Activated naive CD8-positive, alpha-beta T cell treated with anti-CD3 and anti-CD28 coated beads, Interleukin-2, amount 50 U/mL, for 16 hours (primary cell): ENCODE results near the gene NEURL1.

Experiments
- DNase-seq: peaks from one replicate; pipeline ENCODE4 v3.0.0-alpha.2; 2020; ENCODE audit warnings: low read depth, low spot score

NEURL1 gene

DNA sequence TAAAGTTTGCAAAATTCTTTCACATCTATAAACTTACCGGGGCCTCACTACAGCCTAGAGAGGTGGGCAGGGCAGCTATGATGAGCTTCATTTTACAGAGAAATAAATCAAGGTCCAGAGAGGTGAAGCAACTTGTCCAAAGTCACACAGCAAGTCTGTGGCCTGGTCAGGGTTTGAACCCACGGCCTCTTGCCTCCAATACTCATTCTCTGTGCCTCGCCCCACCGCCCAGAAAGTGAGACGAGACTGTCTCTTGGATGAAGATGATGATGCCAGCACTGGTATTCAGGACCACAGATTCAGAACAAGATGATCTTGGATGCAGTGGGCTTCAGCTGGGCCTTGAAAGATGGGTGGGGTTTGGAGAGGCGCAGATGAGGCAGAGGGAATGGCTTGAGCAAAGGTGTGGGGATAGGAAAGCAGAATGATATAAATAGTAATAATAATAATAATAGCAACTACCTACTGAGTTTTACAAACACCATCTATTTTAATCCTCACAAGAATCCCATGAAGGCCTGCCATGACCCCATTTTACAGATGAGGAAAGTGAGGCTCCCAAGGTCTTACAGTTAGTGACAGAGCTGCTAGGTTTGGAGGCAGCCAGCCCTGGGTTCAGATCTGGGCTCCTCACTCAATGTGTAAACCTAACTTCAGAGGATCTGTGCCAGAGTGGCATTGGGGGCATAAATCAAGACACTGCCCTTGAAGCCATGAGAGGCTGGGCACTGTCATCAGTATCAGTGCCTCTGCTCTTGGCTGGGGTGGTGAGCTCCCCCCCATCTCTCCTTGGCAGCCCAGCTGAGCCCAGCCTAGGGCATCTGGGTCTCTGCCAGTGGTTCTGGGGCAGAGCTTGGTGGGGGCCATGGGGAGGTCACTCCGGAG is 70.0 kb downstream of the NEURL1 start:
- no peak for DNase-seq

DNA sequence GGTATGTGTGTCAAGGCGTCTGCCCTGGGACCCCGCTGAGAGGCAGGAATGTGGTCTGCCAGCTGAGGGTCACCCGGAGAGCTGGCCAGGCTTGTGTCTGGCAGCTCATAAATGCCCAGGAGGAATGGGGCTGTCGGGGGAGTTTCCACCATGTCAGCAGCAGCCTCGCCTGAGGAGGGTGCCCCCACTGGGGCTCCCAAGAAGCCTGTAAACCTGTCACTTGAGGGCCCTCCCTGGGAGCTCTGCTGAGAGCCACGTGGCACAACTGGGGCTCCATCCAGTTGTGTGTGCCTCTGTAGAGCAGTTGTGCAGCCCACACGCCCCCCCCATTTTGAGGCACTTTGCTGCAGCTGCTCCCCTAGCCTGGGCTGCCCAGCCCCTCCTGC is 70.6 kb downstream of the NEURL1 start:
- no peak for DNase-seq

GRCh38 chr10:103564776-103565520 is 71.4 kb downstream of the NEURL1 start:
- no peak for DNase-seq

DNA sequence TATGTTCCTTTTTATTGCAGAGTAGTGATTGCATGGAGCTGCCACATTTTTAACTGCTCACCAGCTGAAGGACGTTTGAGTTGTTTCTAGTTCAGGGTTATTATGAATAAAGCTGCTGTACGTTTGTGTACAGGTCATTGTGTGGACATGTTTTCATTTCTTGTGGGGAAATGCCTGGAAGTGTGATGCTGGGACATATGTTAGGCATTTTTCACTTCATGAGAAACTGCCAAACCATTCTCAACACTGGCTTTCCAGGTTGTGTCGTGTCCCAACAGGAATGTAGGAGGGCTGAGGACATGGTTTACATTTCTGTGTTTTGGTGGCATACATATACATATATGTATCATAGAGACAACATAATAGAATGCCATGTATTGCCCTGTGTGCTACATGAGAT is 73.0 kb downstream of the NEURL1 start:
- no peak for DNase-seq

- no peak for DNase-seq
Observed at GRCh38 chr10:103568505-103568904, 75.0 kb downstream of the NEURL1 start.

- DNase-seq = no peak
Observed at GRCh38 chr10:103569896-103570295, 76.4 kb downstream of the NEURL1 start.

DNA sequence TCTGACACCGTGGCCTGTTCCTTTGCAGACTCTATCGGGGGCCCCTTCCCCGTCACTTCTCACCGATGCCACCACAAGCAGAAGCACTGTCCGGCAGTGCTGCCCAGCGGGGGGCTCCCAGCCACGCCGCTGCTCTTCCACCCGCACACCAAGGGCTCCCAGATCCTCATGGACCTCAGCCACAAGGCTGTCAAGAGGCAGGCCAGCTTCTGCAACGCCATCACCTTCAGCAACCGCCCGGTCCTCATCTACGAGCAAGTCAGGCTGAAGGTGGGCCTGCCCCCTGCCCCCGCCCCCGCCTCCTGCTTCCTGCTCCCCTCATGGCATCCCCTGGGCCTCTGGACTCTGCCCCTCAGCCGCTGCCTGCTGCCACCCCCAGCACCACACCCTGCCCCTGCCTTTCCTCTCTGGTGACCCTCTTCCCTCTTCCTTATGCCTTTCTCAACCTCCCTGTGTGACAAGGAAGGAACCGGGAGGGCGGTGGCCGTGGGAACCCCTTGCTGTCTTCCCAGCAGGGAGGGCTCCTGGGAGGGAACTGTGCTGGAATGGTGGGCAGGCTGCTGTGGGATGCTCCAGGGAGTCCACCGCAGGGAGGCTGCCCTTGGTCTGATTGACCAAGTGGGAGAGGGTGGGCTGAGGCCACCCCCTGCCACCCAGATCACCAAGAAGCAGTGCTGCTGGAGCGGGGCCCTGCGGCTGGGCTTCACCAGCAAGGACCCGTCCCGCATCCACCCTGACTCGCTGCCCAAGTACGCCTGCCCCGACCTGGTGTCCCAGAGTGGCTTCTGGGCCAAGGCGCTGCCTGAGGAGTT is 77.5 kb downstream of the NEURL1 start:
- DNase-seq = no peak

DNA sequence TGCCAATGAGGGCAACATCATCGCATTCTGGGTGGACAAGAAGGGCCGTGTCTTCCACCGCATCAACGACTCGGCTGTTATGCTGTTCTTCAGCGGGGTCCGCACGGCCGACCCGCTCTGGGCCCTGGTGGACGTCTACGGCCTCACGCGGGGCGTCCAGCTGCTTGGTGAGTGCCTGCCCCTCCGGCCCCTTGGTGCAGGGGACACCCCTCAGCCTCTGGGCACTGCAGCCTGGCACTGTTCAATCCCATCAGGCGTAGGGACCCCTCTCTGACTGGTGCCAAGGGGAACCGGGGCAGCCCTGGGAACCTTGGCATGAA is 78.1 kb downstream of the NEURL1 start:
- DNase-seq = no peak

- no peak for DNase-seq
Observed at GRCh38 chr10:103572347-103573204, 79.1 kb downstream of the NEURL1 start.

DNA sequence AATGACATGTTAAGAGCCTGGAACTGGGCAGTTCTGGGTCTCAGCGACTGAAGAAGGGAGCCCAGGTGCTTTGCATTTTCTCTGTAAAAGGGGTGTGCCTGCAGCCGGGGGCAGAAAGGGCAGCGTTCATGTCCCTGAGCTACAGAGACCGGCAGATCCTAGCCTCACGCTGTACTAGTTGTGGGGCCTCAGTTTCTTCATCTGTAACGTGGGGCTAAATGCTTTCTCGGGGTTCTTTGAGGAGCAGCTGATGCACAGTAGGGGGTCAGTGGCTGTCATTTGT is 79.6 kb downstream of the NEURL1 start:
- DNase-seq = no peak

DNA sequence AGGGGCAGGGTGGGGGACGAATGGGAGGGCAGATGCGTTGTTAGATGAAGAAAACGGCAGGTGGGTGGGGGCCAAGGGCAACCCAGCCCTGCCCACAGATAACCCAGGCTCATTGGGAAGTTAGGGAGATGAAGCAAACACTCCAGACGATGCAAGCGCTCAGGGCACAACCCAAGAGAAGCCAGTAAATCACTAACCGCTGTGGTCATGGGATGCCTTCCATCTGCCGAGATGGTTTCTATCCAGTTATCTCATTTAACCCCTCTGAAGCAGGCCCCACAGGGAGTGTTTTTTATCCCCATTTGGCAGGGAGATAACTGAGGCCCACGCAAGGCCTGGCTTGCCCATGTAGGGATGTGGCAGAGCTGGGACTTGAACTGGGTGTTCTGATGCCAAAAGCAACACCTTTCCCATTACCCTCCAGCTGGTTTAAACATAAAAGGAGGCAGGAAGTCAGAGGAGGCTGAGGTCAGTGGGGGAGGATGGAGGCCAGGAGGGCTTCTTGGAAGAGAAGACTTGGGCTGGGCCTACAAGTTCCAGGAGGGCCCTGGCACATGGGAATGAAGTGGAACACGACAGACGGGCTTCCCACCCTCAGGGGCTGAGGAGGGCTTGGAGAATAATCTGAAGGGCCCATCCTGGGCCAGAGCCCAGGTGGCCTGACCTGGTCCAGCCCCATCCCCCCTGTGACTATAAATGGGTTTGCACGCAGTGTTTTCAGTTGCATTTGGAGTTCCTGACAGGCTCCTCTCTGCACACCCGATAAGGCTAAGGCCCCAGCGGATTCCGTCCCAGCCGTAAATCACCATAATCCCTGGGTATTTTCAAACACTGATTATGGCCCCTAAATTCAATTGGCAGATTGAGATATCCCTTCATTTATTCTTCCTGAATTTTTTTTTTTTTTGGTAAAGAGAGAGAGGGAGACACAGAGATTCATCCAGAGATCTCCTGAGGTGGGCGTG is 80.9 kb downstream of the NEURL1 start:
- DNase-seq = no peak

DNA sequence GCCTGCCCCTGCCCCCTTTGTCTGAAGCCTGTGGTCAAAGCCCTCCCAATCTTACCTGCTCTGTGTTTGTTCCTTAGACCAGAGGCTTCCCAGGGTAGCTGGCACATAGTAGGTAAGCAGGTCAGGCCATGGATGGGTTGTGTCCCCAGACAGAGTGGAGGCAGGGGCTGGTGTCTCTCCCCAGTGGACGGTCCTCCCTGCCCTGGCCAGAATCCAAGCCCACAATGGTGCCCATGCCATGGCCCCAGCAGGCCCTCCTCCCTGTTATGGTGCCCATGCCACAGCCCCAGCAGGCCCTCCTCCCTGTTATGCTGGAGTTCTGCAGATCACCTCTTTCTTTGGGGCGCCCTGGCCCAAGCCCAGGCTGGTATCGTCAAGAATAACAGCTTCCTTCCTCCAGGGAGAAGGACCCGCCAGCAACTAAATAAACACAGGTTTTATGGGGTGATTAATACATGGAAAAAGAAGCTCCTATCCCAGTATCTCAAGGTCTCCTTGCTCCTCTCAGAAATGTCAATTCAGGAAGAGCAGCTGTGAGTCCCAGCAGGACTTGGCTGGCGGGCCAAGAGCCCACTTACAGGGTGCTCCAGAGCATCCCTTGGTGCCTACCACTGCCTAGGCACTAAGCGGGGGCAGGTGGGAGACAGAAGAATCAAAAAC is 82.0 kb downstream of the NEURL1 start:
- DNase-seq = no peak

DNA sequence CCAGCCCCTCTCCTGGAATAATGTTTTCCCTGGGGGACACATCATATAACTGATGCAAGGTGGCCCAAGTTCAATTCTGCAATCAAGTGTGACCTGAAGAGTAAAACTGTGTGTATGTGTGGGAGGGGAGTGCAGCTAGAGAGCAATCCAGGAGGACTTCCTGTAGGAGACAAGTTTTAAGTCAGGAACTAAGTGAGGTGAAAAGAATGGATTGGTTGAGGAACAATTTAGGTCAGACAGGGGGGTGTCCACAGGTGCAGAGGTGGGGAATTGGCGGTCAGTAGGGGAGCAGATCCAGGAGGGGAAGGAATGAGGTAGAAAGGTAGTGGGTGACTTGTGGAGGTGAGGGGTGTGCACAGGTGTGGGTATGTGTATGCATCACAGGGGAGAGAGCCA is 82.6 kb downstream of the NEURL1 start:
- no peak for DNase-seq

- DNase-seq = no peak
Observed at GRCh38 chr10:103576862-103577261, 83.4 kb downstream of the NEURL1 start.

GRCh38 chr10:103578782-103579382 is 85.4 kb downstream of the NEURL1 start:
- no peak for DNase-seq

DNA sequence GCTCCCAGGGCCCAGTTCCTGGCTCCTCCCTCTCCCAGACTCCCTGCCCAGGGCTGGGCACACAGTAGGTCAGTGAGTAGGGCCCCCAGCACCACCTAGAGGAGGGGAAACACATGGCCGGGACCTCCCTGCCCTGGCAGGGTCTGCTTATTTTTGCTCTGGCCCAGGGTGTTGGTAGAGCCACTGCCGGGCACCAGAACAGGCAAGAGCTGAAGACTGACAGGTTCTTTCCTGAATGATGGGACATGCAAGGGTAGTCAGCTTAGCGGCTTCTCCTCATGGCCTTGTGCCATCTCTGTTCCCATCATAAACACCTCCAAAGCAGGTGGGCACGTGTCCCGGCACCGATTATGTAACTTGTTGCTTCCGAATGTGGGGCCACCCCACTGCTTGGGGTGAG is 86.5 kb downstream of the NEURL1 start:
- no peak for DNase-seq

- no peak for DNase-seq
Observed at GRCh38 chr10:103580430-103580829, 86.9 kb downstream of the NEURL1 start.

- DNase-seq = no peak
Observed at GRCh38 chr10:103581499-103581898, 88.0 kb downstream of the NEURL1 start.

- DNase-seq = no peak
Observed at GRCh38 chr10:103582331-103583123, 89.0 kb downstream of the NEURL1 start.
